Stimulated activated naive CD4-positive, alpha-beta T cell treated with Interleukin-2 at 50 U/mL for 16 hours (primary cell): ENCODE results near the gene FGF6.
"Not testable (repeated sequence)": the region's sequence is repeated elsewhere in the genome, so short reads cannot be mapped to it uniquely, and the experiment has no call there.

ENCODE experiments used
- DNase-seq: peaks from one replicate; lab custom pipeline; 2025; lab: John Stamatoyannopoulos, UW

FGF6 gene, protein sequence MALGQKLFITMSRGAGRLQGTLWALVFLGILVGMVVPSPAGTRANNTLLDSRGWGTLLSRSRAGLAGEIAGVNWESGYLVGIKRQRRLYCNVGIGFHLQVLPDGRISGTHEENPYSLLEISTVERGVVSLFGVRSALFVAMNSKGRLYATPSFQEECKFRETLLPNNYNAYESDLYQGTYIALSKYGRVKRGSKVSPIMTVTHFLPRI

DNA sequence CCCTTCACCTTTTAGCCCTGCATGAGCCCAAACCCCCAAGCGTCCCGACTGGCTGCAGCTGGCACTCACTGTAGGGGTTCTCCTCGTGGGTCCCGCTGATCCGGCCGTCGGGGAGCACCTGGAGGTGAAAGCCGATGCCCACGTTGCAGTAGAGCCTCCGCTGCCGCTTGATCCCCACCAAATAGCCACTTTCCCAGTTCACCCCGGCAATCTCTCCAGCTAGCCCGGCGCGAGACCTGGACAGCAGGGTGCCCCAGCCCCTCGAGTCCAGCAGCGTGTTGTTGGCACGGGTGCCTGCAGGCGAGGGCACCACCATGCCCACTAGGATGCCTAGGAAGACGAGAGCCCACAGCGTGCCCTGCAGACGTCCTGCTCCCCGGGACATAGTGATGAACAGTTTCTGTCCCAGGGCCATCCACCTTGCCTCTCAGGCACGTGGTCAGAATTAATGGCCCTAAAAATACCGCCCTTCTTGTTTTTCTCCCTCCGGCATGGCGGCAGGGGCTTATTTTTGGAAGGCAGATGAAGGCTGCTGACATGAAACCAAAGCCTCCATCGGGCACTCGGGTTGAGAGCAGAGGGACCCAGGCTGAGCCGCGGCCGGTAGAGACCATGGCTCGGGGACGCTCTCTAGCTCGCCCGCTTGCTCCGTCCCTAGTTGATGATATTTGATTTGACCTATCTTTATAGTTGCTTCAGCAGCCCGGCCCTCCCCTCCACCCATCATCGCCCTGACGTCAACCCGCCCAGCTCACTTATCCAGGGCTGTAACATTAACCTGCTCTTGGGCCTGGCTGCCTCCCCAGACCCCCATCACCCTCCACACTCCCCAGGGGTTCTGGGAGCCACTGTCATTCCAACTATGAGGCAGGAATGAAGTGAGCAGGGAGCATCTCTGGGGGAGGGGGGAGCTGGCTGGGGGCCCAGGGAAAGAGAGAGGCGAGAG, at the start of gene FGF6:
TSS of gene FGF6 (minus strand) at position 660 of the 946 bp plus-strand sequence. CDS start at position 415, 245 bp downstream.
- no peak for DNase-seq

DNA sequence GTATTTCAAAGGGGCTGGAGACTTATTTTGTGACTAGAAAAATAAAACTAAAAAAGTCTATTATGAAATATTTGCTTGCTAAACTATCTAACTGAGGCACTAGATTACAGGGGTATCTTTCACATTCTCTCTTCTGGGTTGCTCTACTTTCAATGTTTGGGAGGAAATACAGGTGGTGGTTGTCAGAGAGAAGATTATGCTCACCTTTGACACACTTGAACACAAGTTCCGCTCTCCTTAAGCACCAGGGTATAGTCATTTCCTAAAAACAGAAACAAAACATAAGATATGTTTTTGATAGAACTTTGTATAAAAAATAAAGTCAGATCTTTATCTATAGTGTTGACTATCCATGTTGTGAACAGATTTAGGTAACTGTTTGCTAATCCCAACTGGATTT, 45.4 kb upstream of the FGF6 start:
- no peak for DNase-seq

DNA sequence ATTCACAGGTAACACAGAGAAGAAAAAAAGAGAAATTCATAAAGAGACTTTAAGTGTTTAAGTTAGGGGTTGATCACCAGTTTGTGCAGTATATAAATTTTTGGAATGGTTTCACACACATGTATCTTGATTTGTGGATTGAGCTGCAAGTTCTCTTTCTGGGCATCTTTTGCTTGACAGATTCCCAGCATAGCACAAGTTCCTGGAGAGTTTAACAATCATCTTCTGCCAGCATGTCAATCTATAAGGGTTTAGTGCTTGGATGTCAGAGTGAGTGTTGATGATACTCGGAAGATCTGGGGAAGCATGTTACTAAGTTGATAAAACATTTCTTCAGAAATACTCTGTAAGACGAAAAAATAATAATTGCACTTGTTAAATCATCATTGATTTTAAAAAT, 43.9 kb upstream of the FGF6 start:
- no peak for DNase-seq

DNA sequence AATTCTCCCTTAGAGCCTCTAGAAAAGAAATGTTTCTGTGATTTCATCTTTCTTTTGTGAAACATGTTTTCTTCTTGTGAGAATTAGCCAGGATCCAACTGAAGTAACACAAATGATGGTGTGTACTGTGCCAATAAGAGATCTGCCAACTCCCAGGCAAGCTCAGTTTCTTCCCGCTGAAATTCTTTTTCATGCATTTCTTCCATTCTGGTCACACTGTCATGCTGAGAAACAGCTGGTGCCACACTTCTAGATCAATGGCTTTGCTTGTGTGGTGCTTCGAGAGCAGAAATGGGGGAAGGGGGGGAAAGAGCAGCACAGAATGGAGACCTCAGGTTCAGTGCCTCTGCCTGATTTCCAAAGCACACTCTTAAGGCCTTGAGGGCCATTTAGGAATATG, 41.4 kb upstream of the FGF6 start:
- no peak for DNase-seq

DNA sequence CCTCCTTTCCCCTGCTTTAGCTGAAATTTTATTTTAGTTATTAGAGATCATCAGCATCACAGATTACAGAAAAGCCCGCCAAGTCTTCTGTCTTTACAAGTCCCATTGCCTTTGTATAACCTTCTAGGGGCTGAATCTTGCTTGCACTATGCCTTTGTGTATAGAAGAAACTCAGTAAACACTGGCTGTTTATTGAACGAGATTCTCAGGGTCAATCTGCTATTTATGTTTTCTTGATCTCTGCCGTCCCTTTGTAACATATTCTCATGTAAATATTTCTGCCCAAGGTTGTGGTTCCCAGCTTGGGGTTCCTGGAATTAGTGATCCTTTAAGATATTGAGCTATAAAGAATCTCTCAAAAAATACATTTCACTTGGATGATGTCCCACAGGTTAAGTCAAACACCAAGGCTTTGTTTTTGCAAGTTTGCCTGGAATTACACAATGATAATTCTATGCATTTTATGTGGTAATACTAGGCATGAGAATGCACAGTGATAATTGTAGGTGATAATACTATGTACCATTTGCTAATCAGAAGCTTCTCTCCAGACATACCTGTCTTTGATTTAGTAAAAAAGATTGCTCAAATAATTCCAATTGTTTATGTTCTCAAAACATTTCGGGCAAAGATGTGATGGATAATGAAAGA, 40.6 kb upstream of the FGF6 start:
- DNase-seq, result no peak

DNA sequence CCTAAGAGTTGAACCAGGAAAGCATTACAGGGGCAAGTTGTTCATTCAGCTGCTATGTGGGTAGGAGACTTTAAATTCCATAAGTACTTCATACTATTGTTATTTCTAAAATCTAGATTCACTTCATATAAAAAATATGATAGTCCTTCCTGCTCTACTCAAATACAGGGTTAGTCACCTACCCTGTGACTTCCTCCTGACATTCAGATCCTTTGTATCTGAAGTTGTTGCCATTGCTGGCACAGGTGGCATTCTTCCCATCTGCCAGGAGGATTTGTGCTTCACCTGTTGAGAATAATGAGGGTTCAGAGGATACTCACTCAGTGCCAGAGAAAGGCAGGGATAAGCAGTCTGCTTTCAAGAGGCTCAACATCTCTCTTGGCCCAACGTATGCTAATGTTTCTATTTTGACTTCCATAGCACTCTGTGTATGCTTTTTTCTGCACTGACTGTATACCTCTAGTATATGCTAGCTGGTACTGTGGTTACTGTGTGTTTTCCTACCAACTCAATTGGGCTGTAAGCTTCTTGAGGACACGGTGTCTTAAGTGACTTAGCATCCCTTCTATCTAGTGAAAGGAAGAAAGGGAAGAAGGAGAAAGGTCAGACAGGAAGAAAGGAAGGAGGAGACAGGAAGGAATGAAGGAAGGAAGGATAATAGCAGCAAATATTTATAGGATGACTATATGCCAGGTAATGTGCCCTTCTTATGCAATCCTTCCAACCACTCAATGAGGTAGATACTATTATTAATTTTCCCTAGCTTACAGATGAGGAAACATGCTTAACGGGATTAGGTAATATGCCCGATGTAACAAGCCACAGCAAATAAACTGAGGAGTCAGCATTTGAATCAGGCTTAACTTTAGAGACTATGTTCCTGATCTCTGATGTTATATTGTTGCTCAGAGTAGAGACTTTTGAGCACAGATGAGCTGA, 38.5 kb upstream of the FGF6 start:
- DNase-seq, result no peak

DNA sequence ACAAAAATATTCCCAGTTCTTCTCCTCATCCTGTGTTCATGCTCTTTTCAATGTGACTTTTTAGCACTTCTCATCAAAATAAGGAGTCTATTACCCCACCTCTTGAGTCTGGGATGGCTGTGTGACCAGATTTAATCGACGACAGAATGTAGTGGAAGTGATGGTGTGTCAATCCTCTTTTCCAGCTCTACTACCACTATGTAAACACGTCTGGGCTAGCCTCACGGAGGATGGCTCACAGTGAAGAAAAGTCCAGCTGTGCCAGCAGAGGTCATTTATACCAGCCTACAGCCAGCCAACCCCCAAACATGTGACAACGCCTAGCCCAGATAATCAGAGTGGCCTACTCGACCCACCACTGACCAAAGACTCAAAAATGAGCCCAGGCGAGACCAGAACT, 37.3 kb upstream of the FGF6 start:
- no peak for DNase-seq

DNA sequence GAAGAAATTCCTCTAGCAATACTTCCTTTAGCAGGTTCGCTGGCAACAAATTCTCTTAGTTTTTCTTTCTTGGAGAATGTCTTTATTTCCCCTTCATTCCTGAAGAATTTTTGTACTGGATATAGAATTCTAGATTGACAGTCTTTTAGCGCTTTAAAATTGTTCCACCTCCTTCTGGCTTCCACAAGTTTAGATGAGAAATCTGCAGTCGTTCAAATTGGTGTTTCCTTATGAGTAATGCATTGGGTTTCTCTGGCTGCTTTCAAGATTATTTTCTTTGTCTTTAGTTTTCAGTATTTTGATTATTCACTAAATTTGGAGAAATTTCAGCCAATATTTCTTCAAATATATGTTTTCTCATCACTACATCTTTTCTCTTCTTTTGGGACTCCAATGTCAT, 33.3 kb upstream of the FGF6 start:
- DNase-seq, result no peak

DNA sequence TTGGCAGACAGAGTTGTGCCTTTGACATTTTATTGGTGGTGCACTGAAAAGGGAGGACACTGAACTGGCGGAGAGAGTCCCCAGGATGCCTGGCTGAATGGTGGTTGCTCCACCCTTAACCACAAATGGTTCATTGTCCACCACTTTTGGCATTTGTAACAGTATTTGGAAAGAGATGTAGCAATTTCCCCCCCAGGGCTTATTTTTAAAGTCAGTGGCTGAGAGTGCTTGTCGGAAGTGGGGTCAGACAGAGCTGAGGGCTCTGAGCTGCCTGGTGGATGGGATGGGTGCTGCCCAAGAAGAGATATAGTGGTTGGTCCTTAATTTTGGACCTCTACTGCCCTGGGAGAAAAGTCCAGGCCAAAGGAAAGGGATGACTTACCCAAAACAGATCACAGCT, 31.5 kb upstream of the FGF6 start:
- DNase-seq, result no peak

DNA sequence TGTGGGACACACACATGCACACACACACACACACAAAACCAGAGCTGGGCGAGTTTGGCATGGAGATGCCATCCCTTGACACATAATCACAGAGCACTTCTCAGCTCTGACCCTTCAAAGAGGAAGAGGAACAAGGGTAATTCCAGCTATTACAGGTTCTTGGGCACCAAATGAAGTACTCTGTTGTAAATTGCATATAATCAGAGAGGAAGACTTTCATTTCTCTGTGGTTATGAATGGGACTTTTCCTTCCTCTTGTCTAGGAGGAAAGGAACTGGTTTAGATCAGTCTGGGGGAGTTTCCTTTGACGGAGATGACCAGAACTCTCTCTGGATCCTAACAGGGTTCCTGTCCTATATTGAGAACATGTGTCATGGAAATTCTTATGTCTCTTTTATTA, 26.4 kb upstream of the FGF6 start:
- DNase-seq, result no peak

DNA sequence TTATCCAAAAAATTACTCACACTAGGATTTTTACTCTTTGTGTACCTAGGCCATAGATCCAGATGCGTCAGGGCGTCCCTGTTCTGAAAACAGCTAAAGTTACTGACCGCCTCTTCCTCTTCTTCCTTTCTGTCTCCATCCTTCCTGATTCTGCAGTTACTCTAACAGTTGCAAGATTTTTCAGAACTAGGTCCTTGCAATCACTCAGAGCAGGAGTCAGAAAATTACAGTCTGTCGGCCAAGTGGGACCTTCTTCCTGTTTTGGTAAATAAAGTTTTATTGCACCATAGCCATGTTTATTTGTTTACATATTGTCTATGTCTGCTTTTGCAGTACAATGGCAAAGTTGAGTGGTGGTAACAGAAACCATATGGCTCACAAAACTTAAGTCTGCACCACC, 25.6 kb upstream of the FGF6 start:
- DNase-seq, result no peak

DNA sequence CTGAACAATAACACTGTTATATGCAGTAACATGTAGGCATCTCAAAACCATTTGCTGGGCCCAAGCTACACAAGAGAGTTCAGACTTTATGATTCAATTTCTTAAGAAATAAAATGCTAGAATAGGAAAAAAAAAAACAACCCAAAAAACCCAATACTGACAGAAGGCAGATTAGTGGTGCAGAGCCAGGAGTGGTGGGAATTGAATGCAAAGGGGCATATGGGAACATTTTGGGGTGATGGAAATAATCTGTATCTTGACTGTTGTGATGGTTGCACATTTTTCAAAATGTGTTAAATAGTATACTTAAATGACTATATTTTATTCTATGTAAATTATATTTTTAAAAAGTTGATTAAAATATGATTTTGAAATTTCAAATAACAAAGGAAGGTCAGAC, 23.4 kb upstream of the FGF6 start:
- DNase-seq, result no peak

DNA sequence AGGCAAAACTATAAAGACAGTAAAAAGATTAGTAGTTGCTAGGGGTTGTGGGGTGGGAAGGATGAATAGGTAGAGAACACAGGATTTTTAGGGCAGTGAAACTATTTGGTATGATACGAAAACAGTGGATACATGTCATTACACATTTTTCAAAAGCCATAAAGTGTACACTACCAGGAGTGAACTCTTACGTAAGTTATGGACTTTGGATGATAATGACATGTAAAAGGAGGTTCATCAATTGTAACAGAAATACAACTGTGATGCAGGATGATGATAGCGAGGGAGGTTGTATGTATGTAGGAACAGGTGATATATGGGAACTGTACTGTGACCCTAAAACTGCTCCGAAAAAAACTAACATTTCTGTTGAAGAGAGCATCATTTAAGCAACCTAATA, 15.1 kb upstream of the FGF6 start:
- DNase-seq, result no peak

DNA sequence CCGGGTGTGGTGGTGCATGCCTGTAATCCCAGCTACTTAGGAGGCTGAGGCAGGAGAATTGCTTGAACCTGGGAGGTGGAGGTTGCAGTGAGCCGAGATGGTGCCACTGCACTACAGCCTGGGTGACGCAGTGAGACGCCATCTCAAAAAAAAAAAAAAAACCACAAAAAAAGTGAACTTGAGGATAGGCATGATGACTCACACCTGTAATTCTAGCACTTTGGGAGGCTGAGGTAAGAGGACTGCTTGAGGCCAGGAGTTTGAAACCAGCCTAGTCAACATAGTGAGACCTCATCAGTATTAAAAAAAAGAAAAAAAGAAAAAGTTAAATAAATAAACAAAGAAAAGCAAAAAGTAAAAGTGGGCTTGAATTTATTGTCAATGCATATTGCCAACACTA, 10.2 kb upstream of the FGF6 start:
- not testable (repeated sequence) for DNase-seq

DNA sequence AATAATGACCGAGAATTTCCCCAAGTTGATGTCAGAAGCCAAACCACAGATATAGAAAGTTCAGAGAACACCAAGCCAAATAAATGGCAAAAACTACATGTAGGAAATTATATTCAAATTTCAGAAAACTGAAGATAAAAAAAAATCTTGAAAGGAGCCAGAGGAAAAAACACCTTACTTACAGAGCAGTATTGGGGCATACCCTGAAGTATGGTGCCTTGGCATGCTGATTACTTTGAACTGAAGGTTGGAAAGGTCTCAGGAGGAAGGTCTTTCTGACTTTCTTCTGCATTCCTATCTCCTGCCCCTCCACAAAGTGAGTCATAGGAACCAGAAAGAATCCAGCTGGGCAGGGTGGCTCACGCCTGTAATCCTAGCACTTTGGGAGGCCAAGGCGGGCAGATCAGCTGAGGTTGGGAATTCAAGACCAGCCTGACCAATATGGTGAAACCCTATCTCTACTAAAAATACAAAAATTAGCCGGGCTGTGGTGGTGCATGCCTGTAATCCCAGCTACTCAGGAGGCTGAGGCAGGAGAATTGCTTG, 8.8 kb upstream of the FGF6 start:
- DNase-seq, result no peak

DNA sequence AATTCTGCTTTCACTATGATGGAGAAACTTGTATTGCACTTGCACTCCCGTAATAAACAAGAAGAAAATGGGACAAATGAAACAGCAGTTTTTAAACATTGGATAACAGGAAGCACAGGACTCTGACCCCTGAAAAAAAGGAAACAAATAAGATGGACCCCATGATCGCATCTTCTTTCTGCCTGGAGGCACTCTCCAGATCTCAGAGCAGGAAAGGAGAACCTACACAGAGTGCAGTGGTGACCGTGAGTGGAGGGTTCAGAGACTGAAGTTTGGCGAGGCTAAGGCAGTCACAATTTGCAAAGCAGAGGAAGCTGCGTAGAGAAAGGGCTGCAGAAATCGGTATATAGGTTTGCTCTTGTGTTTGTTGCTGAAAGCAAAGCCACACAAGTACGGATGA, 6.1 kb upstream of the FGF6 start:
- DNase-seq, result no peak

DNA sequence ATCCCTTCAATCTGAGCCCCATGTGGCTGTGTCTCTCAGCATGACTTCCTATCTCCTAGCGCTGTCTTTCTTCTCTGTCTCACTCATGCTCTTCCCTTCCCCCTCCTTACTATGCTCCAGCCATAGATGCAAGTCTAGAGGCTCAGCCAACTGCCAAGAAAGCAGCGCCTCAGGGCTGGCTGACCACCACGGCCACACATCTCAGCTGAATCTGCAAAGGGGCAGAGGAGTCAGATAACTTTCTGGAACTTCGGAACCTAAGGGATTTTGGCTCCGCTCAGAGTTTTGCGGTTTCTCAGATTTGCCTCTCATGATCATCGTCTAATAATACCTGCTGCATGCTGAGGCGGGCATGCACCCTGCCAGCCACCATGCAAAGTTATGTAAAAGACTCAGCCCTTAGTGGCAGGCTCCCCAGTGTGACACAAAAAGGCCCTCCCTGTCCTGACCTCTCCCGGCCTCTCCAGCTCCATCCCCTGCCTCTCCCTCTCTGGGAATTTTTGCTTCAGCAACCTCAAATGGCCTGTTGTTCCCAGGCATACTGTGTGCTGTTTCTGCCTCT, 5.0 kb upstream of the FGF6 start:
- DNase-seq, result no peak

DNA sequence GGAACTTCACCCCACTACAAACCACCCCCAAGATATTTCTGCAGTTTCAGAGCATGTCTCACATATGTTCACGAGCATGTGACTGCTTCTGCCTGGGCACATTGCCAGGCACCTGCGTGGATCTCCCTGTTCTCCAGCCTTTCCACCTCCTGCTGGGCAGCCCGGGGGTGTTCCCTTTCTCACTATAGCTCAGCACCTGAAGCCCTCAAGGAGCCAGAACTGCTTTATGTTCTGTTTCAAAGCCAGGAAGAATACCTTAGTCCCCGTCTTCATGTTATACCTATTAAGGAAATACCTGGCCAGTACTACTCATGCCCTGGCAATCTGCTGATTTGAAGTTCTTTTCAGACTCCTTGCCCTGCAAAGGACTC, 4.2 kb upstream of the FGF6 start:
- DNase-seq, result no peak

DNA sequence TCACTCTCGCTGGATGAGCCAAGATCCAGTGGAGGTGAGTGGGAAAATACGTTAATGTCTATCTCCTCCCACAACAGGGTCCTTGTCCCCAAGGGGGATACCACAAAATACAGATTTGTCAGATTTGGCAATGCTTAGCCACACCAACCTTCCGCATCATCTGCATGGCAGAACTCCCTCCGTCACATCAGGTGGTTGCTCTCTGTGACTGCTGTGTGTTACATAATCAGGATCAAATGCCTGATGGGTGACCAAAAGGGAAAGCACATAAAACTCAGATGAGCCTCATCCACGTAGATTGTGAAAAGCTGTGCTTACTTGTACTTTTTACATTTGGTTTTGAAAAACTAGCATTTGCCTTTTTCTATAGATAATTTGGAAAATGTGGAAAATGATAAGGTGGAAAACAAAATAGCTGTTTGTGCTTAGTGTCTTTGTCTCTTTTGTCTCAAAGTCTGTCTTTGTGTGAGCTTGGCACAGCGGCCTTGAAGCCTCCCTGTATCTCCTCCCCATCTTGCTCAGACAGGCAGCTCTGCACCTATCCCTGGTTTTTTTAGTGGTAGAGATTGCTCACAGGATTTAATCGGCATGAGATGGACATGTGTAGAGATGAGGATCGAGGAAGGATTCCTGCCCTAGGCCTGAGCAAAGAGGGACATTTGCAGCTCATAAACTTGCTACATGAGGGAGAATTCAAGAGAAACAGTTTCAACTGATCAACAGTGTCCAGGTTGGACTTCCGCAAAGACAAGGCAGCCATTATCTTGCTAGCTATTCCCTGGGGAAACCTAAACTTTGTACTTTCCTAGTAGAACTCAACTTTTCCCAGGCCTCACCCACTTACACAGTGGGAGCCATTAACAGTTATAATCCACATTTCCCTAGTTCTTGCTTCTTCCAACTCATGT, 3.6 kb upstream of the FGF6 start:
- DNase-seq, result no peak

DNA sequence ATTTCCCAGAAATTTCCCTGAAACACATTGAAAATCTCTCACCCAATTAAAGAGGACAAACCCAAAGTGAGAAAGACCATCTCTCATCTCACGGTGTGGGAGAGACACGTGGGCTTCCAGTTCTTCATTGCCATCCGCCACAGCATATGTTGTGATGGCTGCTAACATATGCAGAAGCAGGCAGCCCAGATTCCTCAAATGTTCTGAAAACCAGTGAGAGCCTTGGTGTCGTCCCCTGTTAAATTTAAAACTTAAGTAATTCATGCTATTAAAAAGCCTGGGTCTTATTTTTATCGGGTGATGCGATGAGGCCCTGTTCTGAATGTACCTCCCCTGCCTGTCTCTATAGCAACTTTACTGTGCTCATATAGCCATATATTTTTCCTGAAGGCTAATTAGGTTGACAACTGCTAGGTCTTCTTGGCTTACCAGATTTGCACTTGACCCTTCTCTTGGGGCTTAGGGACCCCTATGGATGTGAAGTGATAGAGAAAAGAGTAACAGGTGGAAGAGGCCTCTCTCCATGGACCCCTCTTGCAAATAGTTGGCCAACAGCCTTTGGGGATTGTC, 2.8 kb upstream of the FGF6 start:
- DNase-seq, result no peak
